Measurements from ENCODE around the gene LHFPL3.

LHFPL3 gene

DNA sequence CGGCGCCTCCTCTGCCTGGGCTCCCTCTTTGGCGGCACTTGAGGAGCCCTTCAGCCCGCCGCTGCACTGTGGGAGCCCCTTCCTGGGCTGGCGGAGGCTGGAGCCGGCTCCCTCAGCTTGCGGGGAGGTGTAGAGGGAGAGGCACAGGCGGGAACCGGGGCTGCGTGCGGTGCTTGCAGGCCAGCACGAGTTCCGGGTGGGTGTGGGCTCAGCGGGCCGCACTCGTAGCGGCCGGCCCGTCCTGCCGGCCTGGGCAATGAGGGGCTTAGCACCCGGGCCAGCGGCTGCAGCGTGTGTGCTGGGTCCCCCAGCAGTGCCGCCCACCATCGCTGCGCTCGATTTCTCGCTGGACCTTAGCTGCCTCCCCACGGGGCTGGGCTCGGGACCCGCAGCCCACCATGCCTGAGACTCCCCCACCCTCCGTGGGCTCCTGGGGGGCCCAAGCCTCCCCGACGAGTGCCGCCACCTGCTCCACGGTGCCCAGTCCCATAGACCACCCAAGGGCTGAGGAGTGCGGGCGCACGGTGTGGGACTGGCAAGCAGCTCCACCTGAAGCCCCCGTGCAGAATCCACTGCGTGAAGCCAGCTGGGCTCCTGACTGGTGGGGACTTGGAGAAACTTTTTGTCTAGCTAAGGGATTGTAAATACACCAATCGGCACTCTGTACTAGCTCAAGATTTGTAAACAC is 611.8 kb downstream of the LHFPL3 start:
- DNase-seq: no peak

GRCh38 chr7:104943502-104944343 is 615.3 kb downstream of the LHFPL3 start:
- peak; percentile 73 for DNase-seq

DNA sequence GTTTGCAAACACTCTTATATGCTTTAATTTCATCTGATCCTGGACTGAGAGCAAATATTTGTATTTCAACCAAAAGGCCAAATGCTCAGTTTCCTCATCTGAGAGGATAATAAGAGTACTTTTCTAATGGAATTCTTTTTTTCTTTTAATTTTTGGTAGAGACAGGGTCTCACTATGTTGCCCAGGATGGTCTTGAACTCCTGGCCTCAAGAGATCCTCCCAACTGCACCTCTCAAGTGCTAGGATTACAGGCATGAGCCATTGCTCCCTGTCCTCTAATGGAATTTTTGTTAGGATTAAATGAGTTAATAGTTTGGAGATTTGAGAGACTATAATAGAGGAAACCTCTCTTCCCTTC is 617.2 kb downstream of the LHFPL3 start:
- no peak for DNase-seq

GRCh38 chr7:104946338-104946737 is 617.9 kb downstream of the LHFPL3 start:
- no peak for DNase-seq

DNA sequence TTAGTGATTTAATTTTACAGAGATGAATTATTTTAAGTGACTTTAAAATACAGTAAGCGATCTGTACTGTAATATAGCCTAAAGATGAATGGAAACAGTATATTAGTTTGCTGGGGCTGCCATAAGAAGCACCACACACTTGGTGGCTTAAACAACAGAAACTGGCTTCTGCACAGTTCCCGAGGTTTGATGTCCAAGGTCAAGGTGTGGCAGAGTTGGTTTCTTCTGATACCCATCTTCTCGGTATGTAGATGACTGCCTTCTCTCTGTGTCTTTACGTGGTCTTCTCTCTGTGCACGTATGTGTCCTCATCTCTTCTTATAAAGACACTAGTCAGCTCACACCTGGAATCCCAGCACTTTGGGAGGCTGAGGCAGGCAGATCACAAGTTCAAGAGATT is 621.6 kb downstream of the LHFPL3 start:
- DNase-seq: no peak

DNA sequence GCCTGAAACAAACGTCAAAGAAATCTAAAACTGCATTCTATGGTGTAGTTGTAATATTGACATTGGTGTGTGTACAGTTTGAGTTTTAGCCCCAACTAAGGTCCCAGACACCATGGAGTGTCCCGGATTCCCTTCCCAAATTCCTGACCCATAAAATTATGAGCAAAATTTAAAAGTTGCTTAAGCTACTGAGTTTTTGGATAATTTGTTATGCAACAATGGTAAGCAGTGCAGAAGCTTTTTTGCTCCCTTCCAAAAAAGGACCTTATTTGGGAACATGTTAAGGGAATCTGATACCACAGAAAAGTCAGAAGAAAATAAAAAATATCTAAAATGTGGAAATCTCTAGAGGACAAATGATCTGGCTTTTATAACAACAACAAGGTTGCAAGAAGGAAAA is 622.4 kb downstream of the LHFPL3 start:
- DNase-seq: no peak

DNA sequence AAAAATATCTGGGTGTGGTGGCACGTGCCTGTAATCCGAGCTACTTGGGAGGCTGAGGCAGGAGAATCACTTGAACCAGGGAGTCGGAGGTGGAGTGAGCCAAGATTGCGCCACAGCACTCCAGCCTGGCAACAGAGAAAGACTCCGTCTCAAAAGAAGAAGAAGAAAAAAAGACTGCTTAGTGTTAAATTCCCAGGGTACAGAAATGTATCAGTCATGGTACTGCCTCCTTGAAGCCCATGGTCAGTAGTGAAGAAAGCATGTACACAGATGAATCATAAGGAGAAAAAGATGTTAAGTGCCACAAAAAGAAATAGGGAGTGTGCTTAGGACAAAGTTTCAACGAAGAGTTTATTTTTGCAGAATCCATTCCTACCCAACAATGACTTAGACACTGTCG is 623.1 kb downstream of the LHFPL3 start:
- no peak for DNase-seq

GRCh38 chr7:104955276-104955675 is 626.9 kb downstream of the LHFPL3 start:
- no peak for DNase-seq

Measured in central memory CD4-positive, alpha-beta T cell (primary cell).